GM18507 (cell line): ENCODE measurements around the gene NUDT4.

Experiments used
- DNase-seq: peaks from one replicate; pipeline ENCODE4 v3.0.0; 2011; ENCODE audit warnings: low read depth; ENCODE audit not compliant: insufficient read length; ENCODE audit errors: extremely low spot score
- FAIRE-seq: peaks from 2 replicates; lab custom pipeline; 2011; peaks lifted over from hg19 to GRCh38; lab: Jason Lieb, UNC

NUDT4 gene

DNA sequence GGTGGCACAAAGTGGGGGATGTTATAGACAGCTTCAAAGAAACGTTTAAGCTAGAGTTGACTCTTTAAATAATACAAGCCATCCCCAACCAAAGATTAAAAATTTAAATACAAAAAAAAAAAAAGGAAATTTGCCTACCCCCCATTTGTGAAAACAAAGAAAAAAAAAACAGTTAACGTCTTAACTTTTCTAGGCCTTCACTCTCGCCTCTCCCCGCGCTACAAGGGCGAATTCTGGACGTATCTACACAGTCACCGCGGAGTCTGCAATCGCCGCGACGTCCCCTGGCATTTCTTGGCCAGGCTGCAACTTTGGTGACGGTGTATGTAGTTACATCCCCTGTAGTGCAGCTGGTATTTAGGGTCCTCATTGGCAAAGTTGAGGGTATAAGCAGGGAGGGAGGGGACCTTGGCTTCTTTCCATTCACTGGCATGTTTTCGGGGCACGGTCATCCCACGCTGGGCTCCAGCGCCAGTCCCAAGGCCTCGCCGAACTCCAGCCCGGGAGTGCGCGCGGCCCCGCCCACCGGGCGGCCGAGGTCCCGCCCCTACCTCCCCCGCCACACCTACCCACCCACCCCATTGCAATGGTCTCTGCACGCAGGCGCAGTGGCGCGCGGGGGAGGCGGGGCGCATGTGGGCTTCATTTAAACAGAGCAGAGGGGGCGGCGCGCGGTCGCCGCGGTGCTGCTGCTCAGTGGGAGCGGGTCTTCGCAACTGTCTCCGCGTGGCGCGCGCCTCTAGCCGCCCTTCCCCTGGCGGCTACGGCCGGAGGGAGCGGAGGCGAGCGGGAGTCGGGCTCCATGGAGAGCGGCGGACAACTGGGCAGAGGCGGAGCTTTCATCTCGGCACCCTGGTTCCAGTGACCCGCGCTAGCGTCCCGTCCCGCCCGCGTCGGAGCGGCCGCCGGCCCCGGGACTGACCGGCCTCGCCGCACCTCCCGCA lies at the start of gene NUDT4:
TSS of gene NUDT4 (plus strand) at position 674 of the 944 bp plus-strand sequence. CDS start 398 bp downstream, outside the sequence.
- DNase-seq = peak; percentile 94
- FAIRE-seq = peak; percentile 93

DNA sequence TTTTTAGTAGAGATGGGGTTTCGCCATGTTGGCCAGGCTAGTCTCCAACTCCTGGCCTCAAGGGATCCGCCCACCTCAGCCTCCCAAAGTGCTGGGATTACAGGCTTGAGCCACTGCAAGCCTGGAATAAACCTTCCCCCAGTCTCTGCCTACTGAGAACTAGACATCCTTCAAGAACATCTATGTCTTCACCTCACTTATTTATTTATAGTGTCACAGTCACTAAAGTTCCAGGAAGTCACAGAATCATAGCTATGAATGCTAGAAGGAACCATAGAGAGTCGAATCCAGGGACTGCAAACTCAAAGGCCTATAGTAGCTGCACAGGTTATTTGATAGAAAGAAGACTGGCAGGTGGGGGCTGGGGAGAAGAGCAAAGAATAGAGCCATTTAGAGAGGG lies 44.7 kb upstream of the NUDT4 start:
- FAIRE-seq = no peak
- no peak for DNase-seq

DNA sequence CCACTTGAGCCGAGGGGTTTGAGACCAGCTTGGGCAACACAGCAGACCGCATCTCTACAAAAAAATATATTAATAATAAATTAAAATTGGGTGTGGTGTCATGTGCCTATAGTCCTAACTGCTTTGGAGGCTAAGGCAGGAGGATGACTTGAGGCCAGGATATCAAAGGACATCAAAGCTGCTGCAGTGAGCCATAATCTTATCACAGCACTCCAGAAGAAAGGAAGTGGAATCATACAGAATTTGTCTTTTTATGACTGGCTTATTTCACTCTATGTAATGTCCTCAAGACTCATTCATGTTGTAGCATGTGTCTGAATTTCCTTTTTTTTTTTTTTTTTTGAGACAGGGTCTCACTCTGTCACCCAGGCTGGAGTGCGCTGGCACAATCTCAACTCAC lies 43.9 kb upstream of the NUDT4 start:
- no peak for FAIRE-seq

DNA sequence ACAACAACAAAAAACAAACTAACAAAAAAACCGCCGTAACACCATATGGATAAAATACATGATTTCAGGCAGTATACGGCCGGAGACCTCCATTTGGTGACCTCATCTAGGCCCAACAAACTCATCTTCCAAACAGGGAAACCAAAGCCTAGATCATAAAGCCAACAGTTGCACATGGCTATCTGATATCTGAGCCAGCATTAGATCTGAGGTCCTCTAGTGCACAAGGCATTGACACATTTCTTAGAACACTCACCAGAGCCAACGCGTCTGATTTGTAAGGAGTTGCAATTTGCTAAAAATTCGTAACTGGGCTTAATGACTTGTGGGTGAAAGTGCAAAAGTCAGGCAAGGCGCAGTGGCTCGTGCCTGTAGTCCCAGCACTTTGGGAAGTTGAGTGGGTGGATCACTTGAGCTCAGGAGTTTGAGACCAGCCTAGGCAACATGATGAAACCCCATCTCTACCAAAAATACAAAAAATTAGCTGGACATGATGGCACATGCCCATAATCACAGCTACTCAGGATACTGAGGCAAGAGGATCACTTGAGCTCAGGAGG lies 42.0 kb upstream of the NUDT4 start:
- no peak for FAIRE-seq
- no peak for DNase-seq

More for the DNA sequence above, 43.9 kb upstream of the NUDT4 start:
- DNase-seq = no peak

DNA sequence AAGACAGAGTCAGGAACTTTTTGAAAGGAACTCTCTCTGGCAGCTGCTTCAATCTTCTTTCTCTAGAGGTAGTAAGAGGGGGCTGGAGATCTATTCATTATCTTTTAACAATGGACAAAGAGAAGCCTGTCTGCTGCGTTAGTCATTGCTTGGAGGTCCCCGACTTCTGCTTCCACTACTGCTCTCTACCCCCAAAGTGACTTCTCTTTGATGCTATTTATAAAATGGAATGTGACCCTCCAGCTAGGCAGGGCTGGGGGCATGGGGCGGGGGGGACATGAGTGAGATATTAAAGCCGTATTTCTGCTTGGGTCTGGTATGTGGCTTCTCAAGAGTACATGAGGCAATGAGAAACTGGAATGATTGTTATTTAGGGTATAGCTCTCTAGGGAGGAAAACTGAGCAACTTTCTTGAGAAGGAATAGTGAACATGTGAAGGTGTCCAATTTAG lies 41.4 kb upstream of the NUDT4 start:
- DNase-seq (no peak), FAIRE-seq (no peak)

DNA sequence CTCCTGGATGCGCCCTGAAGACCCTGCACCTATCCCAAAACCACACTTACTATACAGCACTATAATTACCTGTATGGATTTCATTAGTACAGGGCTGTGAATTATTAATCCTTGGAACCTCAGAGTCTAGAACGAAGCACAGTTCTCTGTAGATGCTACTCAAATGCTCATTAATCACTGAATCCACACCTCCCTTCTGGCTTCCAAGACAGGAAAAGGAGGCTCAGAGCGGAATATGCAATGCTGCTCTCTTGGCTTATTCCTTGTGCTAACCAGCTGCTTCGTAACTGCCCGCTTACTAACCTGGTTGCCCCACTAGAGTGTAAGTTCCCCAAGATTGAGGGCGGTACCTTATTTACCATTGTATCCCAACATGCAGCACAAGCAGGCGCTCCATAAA lies 39.1 kb upstream of the NUDT4 start:
- no peak for FAIRE-seq
- no peak for DNase-seq

DNA sequence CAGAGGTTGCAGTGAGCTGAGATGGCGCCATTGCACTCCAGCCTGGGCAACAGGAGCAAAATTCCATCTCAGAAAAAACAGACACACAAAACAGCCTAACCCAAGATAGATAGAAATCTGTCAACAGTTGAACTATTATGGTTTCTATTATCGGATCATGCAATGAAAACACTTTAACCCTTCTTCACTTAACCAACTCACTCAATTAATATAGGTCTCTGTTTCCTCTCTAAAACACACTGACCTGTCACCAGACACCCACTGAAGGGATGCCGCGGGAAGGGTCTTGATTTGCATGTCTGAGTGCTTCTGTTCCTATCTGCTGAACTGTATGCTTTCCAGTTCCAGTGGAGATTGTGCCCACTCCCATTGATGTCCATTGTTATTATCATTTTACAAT lies 38.0 kb upstream of the NUDT4 start:
- FAIRE-seq (no peak), DNase-seq (no peak)

DNA sequence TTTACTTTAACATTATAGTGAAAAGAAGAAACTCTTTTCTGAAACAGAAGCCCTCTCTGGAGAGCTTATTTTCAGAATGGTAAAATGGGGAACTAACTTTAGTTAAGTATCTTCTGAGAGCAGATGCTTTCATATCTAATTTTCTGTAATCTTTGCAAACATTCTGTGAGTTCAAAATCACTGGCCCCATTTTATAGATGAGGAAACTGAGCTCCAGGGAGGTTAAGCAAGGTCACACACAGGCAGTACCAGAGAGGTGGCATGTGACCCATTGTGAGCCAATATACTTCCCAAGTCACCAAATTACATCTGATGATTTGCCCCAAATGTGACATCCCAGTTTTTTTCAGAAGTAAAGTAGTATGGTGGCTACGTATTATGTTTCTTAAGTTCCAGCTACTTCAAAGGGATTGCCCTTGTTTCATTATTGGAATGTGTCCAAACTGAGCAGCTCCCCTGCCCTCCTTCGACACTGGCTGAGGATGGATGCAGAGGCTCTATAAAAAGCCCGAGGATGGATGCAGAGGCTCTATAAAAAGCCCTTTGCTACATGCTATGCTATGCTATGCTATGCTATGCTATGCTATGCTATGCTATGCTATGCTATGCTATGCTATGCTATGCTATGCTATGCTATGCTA lies 36.2 kb upstream of the NUDT4 start:
- no peak for DNase-seq
- no peak for FAIRE-seq

DNA sequence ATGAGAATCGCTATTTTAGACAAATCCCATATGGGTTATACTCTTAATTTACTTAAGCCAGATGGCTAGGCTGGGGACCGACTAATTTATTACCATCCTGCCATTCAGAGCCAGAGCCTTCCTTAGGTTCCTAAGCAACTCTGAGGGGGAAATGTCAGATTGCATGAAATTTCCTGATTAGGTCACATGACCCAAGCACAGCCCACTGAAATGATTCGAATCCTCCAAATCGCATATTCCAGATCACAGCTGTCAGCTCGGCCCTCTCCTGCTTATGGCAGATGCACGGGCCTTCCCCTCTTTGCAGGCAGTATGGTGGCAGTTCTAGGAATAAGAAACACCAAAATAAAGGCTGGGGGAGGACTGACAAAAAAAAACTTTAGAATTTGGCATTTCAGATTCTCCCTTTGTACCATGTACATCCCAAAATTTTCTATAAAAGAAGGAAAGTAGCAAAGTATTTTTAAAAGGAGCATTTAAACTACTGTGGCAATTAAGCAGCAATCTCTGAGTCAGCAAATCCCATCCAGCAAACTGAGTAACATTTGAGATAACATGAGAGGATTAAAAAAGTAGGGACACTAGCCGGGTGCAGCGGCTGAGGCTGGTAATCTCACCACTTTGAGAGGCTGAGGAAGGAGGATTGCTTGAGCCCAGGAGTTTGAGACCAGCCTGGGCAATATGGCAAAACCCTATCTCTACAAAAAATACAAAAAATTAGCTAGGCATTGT lies 30.5 kb upstream of the NUDT4 start:
- FAIRE-seq (no peak), DNase-seq (no peak)

DNA sequence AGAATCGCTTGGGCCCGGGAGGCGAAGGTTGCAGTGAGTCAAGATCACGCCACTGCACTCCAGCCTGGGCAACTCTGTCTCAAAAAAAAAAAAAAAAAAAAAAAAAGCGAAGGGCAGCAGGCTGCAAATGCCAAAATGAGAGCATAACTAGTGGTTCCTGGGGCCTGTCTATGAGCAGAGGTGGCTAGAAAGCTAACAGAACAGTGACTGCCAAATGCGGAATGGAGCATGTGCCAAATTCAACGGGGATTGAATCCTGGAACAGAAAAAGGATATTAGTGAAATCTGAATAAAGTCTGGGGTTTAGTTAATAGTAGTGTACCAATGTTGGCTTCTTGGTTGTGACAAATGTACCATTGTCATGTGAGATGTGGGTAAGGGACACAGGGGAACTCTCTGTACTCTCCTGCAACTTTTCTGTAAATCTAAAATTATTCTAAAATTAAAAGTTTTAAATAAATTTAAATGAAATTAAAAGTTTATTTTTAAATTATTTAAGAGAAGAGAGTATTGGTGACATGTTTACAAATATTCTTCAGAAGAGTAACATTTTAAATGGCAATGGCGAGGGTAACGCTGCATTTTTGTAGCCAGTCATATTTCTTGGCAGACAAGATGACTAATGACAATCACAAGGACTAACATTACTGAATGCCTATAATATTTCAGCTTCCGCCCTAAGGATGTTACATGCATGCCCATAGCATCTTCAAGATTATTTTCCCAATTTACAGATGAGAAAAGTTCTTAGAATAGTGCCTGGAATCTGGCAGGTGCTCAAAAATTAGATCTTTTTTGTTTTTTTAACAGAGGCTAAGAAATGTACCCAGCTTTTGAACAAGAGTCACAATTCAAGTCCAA lies 28.9 kb upstream of the NUDT4 start:
- FAIRE-seq (no peak), DNase-seq (no peak)

DNA sequence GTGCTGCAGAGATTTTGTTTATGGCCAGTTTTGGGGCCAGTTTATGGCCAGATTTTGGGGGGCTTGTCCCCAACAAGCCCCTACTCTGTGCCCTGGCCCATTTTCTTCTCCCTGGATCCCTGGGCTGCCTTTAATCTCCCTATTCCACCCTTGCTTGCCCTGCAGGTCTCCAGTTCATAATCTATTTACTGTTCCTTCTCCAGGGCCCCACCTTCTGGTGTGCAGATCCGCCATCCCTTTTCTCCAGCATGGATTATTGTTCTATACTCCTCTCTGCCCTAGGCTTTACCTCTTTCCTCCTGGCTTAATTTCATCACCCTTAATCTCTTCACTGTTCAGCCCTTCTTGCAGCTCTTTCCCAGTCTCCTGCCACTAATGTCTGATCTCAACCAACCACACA lies 26.0 kb upstream of the NUDT4 start:
- DNase-seq = no peak

DNA sequence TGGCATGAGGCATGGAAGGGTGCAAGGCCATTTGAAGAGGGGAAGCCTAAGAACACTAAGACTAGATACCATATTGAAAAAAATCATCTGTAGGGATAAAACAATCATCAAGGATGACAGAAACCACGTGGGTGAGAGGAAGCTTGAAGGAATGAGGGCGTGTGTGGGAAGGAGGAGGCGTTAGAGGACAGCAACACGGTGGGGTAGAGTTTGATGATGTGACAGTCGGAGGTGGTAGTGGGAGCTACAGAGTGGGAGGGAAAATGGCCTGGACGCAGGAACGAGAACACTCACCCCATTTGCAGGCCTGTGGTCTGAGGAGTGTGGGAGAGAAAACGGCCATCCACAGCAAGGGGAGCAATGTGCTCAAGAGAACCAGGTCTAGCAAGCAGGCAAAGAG lies 25.4 kb upstream of the NUDT4 start:
- DNase-seq (no peak), FAIRE-seq (no peak)

More for the DNA sequence above, 26.0 kb upstream of the NUDT4 start:
- no peak for FAIRE-seq

DNA sequence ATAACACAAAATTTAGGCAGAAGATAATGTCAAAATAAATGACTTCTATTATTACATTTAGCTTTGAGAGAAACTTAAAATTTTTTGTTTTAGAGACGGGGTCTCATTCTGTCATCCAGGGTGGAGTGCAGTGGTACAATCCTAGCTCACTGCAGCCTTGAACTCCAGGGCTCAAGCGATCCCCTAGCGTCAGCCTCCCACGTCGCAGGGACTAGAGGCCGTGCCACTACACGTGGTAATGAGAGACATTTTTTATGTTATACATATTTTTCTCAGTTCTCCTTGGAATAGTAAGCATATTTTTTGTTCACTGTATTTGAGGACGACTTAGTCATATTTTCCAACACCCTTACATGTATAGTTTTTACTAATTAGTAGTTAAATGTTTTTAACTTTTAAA lies 21.5 kb upstream of the NUDT4 start:
- FAIRE-seq (no peak), DNase-seq (no peak)

DNA sequence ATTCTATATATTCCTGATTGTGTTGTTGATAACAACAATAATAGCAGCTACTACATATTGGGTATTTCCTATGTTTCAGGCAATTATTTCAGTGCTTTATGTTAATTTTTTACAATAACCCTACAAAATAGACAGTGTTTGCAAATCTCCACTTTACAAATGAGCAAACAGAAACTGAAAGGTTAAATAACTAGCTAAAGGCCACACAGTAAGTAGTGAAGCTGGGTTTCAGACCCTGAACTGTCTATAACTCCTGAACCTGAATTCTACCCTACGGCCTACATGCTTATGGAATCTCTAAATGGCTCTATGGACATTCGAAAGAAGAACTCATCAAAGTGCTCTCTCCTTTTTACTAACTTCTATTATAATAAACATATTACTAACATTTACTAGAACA lies 19.7 kb upstream of the NUDT4 start:
- no peak for DNase-seq
- FAIRE-seq = peak; percentile 71

DNA sequence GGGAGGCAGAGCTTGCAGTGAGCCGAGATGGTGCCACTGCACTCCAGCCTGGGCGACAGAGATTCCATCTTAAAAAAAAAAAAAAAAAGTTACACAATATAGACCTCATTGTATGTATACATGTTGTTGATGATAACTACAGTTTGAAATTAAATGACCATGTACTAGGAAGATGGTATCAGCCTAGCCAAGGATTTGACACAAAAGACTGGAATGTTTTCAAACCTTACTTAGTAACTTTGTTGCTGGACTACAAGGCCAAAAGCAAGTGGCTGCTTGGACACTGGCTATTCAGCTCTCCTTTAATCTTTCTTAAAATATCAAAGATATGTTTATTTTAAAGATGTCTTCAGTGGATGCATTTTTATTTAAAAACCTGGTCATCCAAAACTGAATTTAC lies 18.9 kb upstream of the NUDT4 start:
- no peak for FAIRE-seq
- DNase-seq = no peak

DNA sequence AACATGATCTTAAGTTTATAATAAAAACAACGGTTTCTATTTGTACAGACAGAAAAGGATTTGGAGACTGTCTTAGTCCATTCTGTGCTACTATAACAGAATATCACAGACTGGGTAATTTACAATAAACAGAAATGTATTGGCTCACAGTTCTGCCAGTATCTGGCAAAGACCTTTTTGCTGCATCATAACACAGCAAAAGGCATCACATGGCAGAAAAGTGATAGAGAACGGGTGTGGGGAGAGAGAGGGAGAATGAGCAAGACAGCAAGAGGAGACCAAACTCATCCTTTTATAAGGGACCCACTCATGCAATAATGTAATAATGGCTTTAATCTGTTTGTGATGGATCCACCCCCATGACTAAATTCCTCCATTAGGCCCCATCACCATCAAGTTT lies 17.0 kb upstream of the NUDT4 start:
- no peak for DNase-seq
- no peak for FAIRE-seq

DNA sequence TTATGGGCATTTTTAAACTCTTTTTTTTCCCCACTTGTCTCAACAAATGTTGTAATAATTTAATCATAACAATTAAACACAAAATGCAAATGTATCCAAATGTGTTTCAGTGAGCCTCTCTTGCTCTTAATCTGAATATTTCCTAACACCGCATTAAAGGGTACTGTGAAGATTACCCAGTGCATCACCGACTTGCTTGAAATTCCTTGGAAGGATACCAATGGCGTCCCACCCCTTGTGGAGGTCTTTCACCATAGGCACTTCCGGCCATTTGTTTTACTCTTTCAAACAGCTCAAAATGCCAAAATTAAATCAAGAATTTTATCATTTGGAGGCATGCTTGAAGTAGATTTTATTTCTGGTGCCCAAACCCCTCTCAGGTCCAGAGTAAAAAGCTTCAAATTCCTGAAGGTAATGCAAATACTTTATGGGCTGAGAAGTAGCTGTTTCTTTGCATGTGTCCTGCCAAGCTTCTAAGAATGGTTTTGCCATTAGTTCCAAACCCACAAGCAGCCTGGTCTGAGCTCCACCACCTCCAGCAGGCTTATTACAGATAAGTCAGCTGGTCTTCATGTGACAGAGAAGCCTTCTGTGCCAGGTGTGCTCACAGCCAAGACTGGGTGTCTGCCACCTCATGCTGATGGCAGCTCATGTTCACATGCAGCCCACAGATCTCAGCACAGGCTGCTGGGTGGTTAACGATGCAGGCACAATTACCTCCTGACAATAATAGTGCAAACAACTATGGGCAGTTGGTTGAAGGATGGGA lies 16.4 kb upstream of the NUDT4 start:
- FAIRE-seq (no peak), DNase-seq (no peak)

DNA sequence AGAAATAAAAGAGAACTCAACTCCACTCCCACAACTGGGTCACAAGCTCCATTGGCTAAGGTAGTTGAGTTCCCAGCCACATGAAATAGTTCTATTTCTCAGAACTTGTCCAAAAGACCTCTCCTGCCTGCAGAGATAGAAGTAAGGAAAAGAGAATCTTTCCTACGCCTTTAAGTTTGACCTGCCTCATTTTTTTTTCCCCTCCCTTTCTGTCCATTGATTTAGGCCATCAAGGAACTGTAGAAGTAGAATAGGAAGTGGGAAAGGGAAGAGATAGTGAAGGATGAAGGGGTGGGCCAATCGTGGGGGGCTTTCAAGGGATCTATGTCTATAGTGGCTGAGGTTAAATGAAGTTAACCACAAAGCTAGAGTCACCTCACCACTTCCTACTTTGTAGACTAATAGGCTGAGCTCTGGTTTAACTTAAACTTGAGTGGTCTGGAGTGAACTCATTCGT lies 13.9 kb upstream of the NUDT4 start:
- FAIRE-seq = peak; percentile 59
- no peak for DNase-seq
